NOMO-1 (cell line): ENCODE data around the gene AGBL1.

Experiments
- DNase-seq, 2 experiments: peaks; one replicate each; lab custom pipeline; 2025; ENCODE audit not compliant: unreplicated experiment in 2 of 2; lab: John Stamatoyannopoulos, UW

The AGBL1 gene

GRCh38 chr15:86079508-86080266 lies at the start of gene AGBL1:
Gene AGBL1, plus strand, starts transcription at chr15:86079871.
- no peak for DNase-seq

GRCh38 chr15:86034904-86035303 lies 44.8 kb upstream of the AGBL1 start:
- DNase-seq = no peak

GRCh38 chr15:86036243-86036642 lies 43.4 kb upstream of the AGBL1 start:
- DNase-seq = peak; percentile 24 to 43

- DNase-seq = no peak
Observed at GRCh38 chr15:86038491-86038890, 41.2 kb upstream of the AGBL1 start.

- no peak for DNase-seq
Observed at GRCh38 chr15:86040356-86041033, 39.2 kb upstream of the AGBL1 start.

- no peak for DNase-seq
Observed at GRCh38 chr15:86041399-86041798, 38.3 kb upstream of the AGBL1 start.

GRCh38 chr15:86042226-86042625 lies 37.4 kb upstream of the AGBL1 start:
- DNase-seq = no peak

- DNase-seq = no peak
Observed at GRCh38 chr15:86044981-86045380, 34.7 kb upstream of the AGBL1 start.

GRCh38 chr15:86054338-86054737 lies 25.3 kb upstream of the AGBL1 start:
- DNase-seq = no peak

- no peak for DNase-seq
Observed at GRCh38 chr15:86055688-86056087, 24.0 kb upstream of the AGBL1 start.

- no peak for DNase-seq
Observed at GRCh38 chr15:86059851-86060250, 19.8 kb upstream of the AGBL1 start.

GRCh38 chr15:86060674-86061073 lies 19.0 kb upstream of the AGBL1 start:
- DNase-seq = no peak

GRCh38 chr15:86061581-86061980 lies 18.1 kb upstream of the AGBL1 start:
- DNase-seq = peak in 1 of 2 experiments; percentile 11

- no peak for DNase-seq
Observed at GRCh38 chr15:86062646-86063243, 16.9 kb upstream of the AGBL1 start.

- no peak for DNase-seq
Observed at GRCh38 chr15:86063356-86064095, 16.1 kb upstream of the AGBL1 start.

GRCh38 chr15:86064326-86064725 lies 15.3 kb upstream of the AGBL1 start:
- DNase-seq = no peak

GRCh38 chr15:86066174-86066834 lies 13.4 kb upstream of the AGBL1 start:
- no peak for DNase-seq

GRCh38 chr15:86073281-86073680 lies 6.4 kb upstream of the AGBL1 start:
- DNase-seq = no peak

- DNase-seq = no peak
Observed at GRCh38 chr15:86076468-86076867, 3.2 kb upstream of the AGBL1 start.

- no peak for DNase-seq
Observed at GRCh38 chr15:86077070-86077469, 2.6 kb upstream of the AGBL1 start.

- DNase-seq = no peak
Observed at GRCh38 chr15:86080302-86080701, 631 bp downstream of the AGBL1 start.
